NCI-H2171 (cell line): ENCODE results near the gene HSPB7.
"Not testable (repeated sequence)": the region's sequence is repeated elsewhere in the genome, so short reads cannot be mapped to it uniquely, and the experiment has no call there.

Experiments
- DNase-seq: peaks from one replicate; lab custom pipeline; 2025; lab: John Stamatoyannopoulos, UW

HSPB7 gene

GRCh38 chr1:16021681-16022080, 3.8 kb upstream of the HSPB7 start, which contains the start of gene CLCNKA:
Gene CLCNKA, plus strand, starts transcription at chr1:16022036. Its CDS starts 584 bp downstream, at chr1:16022620.
- DNase-seq, result no peak

- DNase-seq, result not testable (repeated sequence)
Observed at GRCh38 chr1:16020878-16021277, 3.0 kb upstream of the HSPB7 start.

GRCh38 chr1:16020325-16020724, 2.5 kb upstream of the HSPB7 start:
- DNase-seq, result no peak

- no peak for DNase-seq
Observed at GRCh38 chr1:16019644-16020277, 1.9 kb upstream of the HSPB7 start.

- DNase-seq, result no peak
Observed at GRCh38 chr1:16018749-16019643, 1.2 kb upstream of the HSPB7 start.

- no peak for DNase-seq
Observed at GRCh38 chr1:16018308-16018707, 465 bp upstream of the HSPB7 start.

- no peak for DNase-seq
Observed at GRCh38 chr1:16017076-16017460, 775 bp downstream of the HSPB7 start.

- peak; percentile 9 for DNase-seq
Observed at GRCh38 chr1:16015960-16016901, 1.6 kb downstream of the HSPB7 start.

- DNase-seq, result no peak
Observed at GRCh38 chr1:16015491-16015890, 2.4 kb downstream of the HSPB7 start.

- DNase-seq, result no peak
Observed at GRCh38 chr1:16014509-16015482, 3.0 kb downstream of the HSPB7 start.

GRCh38 chr1:16013908-16014258, 4.0 kb downstream of the HSPB7 start:
- DNase-seq, result no peak

GRCh38 chr1:16013220-16013907, 4.5 kb downstream of the HSPB7 start:
- peak; percentile 26 for DNase-seq

- peak; percentile 26 for DNase-seq
Observed at GRCh38 chr1:16012590-16013219, 5.1 kb downstream of the HSPB7 start.

GRCh38 chr1:16011936-16012589, 5.8 kb downstream of the HSPB7 start:
- DNase-seq, result no peak

- no peak for DNase-seq
Observed at GRCh38 chr1:16010837-16011236, 7.0 kb downstream of the HSPB7 start.

- no peak for DNase-seq
Observed at GRCh38 chr1:16009678-16010077, 8.2 kb downstream of the HSPB7 start.

GRCh38 chr1:16009030-16009460, 8.8 kb downstream of the HSPB7 start:
- DNase-seq, result peak; percentile 30

GRCh38 chr1:16007671-16008341, 10.0 kb downstream of the HSPB7 start:
- no peak for DNase-seq
